ENCODE measurements around the gene TMEM266.

The TMEM266 gene

GRCh38 chr15:76185716-76186115 lies 125.9 kb downstream of the TMEM266 start:
- no peak for DNase-seq

- DNase-seq = no peak
Measured at GRCh38 chr15:76187163-76187562, 127.4 kb downstream of the TMEM266 start.

GRCh38 chr15:76189106-76189505 lies 129.3 kb downstream of the TMEM266 start:
- no peak for DNase-seq

- no peak for DNase-seq
Measured at GRCh38 chr15:76190070-76190564, 130.3 kb downstream of the TMEM266 start.

DNA sequence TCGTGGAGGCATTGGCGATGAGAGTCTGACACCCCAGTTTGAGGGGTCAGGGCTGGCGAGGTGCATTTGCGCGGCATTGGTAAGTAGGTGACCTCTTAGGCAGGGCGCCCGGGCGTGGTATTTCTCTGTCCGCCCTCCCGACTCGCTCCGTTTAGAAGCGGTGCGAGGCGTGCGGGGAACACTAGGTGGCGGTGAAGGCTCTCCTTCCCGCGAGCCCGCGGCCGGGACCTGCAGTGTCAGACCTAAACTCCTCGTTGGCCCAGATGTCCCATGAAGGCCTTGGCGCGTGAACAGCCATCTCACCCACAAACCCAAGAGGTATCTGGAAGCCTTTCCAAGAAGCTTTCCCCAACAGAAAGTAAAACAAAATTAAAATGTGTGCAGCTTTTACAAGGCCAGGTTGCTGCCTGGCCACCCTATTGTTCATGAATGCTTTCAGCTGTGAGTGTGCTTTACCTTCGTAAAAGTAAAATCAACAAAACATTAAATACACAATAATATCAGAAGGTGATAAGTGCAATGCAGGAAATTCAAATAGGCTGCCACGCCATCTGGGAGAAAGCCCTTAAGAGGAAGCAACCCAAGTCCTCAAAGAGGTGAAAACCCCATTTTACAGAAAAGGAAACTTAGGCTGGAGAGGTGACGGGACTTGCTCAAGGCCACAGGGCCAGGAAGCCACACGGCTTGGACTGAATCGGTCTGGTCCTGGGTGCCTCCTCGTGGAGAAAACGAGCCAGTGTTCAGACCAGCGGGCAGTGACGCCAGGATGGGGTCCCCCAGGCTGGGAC lies 131.2 kb downstream of the TMEM266 start:
- DNase-seq = peak in 11 of 14 donors; percentile 16 to 69 (median 48)

- no peak for DNase-seq
Measured at GRCh38 chr15:76191539-76192244, 131.9 kb downstream of the TMEM266 start.

DNA sequence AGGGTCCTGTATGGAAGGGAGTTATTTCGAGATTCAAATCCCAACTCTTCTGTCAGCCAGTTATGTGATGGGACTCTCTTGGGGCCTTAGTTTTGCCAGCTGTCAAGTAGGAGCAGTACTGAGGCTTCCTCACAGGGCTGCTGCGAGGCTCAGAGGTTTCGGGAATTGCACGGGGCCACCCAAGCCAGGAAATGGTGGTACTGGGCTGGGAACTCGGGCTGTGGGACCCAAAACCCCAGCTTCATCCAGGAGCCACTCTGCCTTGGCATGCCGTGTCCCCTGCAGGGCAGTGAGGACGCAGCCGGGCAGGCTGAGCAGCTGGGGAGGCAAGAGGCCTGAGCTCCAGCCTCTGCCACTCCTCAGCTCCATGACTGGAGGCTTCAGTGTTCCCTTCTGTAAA lies 132.9 kb downstream of the TMEM266 start:
- DNase-seq = no peak

DNA sequence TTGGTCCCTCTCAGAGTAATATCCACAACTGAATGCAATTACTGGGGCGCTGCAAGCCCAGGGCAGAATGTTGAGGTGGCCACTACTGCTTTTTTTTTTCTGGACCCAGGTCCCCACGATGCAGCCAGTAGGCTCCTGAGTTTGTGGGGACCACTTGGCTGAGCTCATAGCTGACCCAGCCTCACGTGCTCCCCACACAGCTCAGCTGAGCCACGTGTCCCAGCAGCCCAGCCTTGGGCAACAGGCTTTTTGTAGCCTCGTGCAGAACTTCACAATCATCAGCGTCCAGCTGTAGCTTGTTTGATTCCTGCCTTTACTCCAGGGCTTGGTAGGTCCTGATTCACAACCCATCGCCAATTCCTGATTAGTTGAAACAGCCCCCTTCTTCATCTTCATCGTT lies 134.1 kb downstream of the TMEM266 start:
- DNase-seq = no peak

DNA sequence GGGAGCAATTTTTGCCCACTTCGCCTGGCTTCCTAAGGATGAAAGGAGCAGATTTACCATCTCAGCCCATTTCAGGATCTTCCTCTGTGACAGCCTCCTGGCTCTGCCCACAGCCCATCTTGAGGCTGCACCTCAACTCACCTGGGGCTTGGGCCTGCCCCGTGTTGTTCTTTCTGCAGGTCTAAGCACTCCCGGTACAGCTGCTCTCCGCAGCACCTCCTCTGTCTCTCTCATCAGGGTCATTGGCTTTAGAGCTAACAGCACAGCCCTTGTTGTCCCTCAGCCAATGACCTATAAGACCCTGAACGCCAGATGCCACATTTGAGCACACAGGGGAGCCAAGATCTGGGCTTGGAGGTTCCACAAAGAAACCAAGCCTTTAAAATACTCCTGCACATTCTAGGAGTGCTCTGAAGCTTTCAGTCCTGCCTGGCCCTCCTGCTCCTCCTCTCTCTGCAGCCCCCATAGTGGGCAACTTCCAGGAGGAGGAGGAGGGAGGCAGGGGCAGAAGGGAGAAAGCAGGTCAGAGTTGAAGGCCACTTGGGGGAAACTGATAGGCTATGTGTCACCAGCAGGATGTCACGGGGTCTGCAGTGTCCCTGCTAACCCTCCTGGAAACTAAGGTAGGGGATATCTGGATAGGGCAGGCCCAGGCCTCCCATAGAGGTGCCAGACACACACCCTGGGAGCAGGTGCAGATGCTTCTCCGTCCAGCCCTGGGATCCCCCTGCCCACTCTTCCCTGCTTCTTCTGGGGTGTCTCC lies 135.9 kb downstream of the TMEM266 start:
- no peak for DNase-seq

DNA sequence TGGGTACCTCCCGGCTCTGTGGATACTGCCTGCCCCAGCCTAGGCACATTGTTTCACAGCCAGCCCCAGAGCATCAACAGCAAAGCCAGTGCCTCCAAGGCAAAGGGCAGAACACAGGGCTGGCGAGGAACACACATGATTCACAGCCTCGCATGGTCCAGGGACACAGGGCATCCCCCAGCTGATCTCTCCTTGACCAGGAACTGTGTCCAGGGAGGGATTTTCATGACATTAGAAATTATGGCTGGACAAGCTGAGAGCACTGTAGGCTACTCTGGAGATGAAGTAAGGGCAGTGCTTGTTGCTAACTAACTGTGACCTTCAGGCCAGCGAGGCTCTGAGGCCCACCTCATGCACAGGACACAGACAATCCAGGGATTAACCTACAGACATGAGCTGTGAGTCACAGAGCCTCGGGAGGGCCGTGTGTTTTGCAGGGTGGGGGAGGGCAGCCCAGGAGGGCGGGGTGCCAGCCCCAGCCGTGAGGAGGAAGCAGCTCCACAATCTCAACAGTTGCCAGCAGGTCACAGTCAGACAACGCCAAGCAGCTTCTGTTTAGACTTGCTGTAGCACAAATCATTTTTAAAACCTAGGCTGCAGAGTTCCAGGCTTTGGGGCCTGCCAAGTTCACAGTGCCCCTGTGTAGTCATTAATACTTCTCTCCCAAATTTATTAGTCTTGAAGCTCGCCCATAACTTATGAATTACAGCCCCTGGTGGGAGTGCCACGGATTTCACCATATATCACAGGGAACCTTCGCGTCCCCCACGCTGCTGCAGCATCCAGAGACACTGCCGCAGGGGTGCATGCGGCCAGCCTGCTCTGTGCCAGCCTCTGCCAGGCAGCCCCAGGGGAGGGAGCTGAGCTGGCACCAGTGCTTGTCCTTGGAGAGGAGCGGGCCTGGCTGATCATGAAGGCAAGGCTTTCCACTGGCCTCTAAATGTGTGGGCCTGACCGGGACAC lies 136.8 kb downstream of the TMEM266 start:
- DNase-seq = peak in 13 of 14 donors; percentile 21 to 91 (median 41)

GRCh38 chr15:76197703-76198455 lies 138.1 kb downstream of the TMEM266 start:
- DNase-seq = no peak

DNA sequence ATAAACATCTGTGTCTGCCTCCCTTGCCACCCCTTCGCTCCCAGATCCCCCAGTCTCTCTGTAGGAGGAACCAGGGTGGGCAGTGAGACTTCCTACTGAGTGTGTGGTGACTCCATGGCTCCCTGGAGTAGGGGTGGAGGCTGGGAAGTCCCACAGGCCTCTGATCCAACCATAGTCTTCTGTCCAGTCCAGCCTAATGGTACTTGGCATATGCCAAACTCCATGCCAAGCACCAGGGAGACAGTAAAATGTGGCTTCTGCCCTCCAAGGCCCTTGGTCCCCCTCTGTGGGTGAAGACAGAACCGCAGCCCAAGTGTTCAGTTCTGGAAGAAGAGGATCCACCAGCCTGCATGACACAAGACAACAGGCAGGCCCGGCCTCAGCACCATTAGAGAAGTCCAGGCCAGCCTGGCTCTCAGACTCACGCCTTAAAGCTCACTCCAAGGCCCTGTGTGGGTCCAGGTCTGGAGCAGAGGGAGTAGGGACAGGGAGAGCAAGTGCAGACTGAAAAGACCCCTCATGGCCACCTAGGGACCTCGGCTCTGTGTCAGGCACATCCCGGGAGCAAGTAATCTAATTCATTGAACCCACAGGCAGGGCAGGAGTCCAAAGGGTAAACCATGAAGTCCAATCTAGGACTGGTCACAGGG lies 138.8 kb downstream of the TMEM266 start:
- no peak for DNase-seq

GRCh38 chr15:76199106-76200082 lies 139.6 kb downstream of the TMEM266 start:
- peak in 1 of 14 donors; percentile 47 for DNase-seq

DNA sequence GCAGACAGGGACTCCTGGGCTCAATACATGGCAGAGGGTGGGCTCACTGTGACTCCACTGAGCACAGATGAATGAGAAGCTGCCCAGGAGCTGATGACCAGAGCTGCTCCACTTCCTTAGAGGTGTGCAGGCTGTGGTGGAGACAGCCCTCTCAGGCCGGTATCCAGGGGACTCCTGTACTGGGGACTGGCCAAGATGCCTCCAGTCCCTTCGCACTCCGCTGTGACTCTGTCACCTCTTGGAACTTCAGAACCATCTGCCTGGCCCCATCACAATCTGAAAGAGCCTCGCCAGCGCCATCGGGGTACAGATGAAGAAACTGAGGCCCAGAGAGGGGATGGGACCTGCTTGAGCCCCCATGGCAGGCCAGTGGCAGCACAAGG lies 140.3 kb downstream of the TMEM266 start:
- no peak for DNase-seq

- no peak for DNase-seq
Measured at GRCh38 chr15:76200641-76201105, 140.9 kb downstream of the TMEM266 start.

DNA sequence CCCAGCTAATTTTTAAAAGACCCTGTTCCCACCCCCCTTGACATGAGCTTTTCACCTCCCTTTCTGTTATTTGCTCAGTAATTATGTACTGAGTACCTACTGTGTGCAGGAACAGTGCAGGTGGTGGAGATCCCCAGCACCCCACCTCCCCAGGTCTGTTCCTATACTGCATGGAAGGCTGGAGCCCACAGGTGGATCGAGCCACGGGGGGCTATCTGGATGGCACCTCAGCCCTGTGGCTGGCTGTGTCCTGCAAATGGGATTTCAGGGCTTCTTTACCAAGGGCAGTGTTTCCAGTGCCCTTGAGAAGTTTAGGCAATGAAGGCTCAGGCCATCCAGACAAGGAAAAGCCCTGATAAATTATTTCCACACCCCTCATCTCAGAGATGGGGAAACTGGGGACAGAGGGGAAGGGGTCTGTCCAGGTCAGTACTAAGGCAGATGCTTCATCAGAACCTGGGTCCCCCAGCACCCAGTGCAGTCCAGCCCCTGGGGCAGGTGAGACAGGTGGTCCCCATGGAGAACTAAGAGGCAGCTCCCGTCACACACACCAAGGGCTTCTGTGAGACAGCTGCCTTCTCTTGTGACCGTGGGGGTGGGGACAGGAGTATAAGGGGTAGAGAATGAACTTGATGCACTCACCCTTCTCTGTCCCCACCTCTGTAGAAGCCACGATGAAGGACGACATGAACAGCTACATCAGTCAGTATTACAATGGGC lies 141.9 kb downstream of the TMEM266 start:
- DNase-seq = no peak

- no peak for DNase-seq
Measured at GRCh38 chr15:76203346-76204108, 143.7 kb downstream of the TMEM266 start.

Data from C1 segment of cervical spinal cord (tissue), 14 donors.